ENCODE measurements around the gene PNPO.
A peak's percentile ranks its signal among the peaks of the same experiment; 100 is the strongest.

The PNPO gene

GRCh38 chr17:47895856-47896671 lies 45.3 kb upstream of the PNPO start, which contains the start of gene SP2:
Gene SP2 (plus strand): TSS chr17:47896236. CDS start chr17:47896287, 51 bp downstream.
- Histone ChIP-seq H3K27me3 (ENCODE audit: low read depth, low read length) (no peaks in the 10 kb centered on the region), H3K9ac (ENCODE audit: low read length) (peak within 1 kb of the TSS; percentile 84), H3K4me1 (ENCODE audit: low read length) (peaks cover 32% of the 10 kb centered on the region), H2AFZ (ENCODE audit: low read depth, low read length) (peak within 1 kb of the TSS; percentile 18; the same call in 1 of the 2 replicates), H3K4me3 (ENCODE audit: low read length) (peak within 1 kb of the TSS; percentile 95), H3K79me2 (ENCODE audit: low read length) (peaks cover 17% of the 10 kb centered on the region), H3K27ac (ENCODE audit: low read length) (peak within 1 kb of the TSS; percentile 70), H3K4me2 (ENCODE audit: low read length) (peak within 1 kb of the TSS; percentile 91), H3K36me3 (replicated peaks; ENCODE audit: low read depth, low read length) (peaks cover 6% of the 10 kb centered on the region), H3K9me3 (ENCODE audit: insufficient read depth, low read length) (no peaks in the 10 kb centered on the region), H4K20me1 (ENCODE audit: insufficient read depth, low read length) (no peaks in the 10 kb centered on the region; the same call in 1 of the 2 replicates)
- TF ChIP-seq CTCF (IDR thresholded peaks at IDR 0.05; ENCODE audit: low read depth, low read length) (no peak), EZH2phosphoT487 (IDR thresholded peaks at IDR 0.05; ENCODE audit: low read depth) (no peak)

DNA sequence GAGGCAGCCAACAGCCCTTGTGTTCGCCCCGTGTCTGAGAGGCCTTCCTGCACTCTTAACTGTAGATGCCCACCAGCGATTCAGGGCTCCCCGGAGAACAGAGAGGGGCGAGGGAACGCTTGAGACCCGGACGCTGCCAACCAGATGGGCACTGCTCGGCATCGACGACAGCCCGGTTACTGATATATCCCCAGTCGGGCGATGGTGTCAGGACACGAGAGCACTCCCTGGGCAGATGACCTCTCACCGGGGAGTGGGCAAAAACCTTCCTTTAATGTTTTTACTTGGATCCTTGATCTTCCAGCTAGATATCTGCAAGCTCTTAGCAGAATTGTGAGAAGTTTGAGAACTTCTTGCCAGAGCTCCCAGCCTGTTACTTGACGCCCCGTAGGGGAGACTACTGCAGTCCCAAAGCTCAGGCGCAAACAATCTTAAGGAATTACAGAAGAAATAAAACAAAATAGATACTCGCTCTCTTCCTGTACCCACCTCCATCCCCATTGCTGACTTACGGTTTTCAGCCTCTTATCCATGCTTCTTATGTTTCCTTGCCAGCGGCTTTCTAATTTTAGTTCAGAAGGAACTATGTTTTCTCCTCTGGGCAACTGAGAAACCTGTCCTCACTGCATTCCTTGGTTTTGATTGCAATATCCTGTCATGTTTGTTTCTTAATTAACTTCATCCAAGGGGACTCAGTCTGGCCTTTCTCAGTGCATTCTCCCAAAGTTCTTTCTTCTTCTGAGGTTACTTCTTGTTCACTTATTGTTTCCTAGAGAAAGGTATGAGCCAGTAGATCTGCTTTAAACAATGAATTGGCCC lies 44.5 kb upstream of the PNPO start:
- Histone ChIP-seq H3K9ac (ENCODE audit: low read length) (peak overlapping the region; percentile 84), H3K4me2 (ENCODE audit: low read length) (peak overlapping the region; percentile 91), H3K36me3 (replicated peaks; ENCODE audit: low read depth, low read length) (peaks cover 6% of the 10 kb centered on the region), H2AFZ (ENCODE audit: low read depth, low read length) (no peak overlapping the region), H3K79me2 (ENCODE audit: low read length) (peaks cover 17% of the 10 kb centered on the region), H3K4me3 (ENCODE audit: low read length) (peak overlapping the region; percentile 95), H3K4me1 (ENCODE audit: low read length) (peaks cover 23% of the 10 kb centered on the region), H3K9me3 (ENCODE audit: insufficient read depth, low read length) (no peaks in the 10 kb centered on the region), H3K27me3 (ENCODE audit: low read depth, low read length) (no peaks in the 10 kb centered on the region), H3K27ac (ENCODE audit: low read length) (0 out of 2 replicates have a peak overlapping the region, but pooled peaks have one; percentile 70), H4K20me1 (ENCODE audit: insufficient read depth, low read length) (no peaks in the 10 kb centered on the region; the same call in 1 of the 2 replicates)
- no peak for TF ChIP-seq CTCF (IDR thresholded peaks at IDR 0.05; ENCODE audit: low read depth, low read length)
- TF ChIP-seq EZH2phosphoT487 (IDR thresholded peaks at IDR 0.05; ENCODE audit: low read depth) = no peak

- Histone ChIP-seq H3K4me2 (ENCODE audit: low read length) (peak overlapping the region; percentile 91), H3K27ac (ENCODE audit: low read length) (no peak overlapping the region), H3K9me3 (ENCODE audit: insufficient read depth, low read length) (no peaks in the 10 kb centered on the region), H2AFZ (ENCODE audit: low read depth, low read length) (no peak overlapping the region), H4K20me1 (ENCODE audit: insufficient read depth, low read length) (no peaks in the 10 kb centered on the region; the same call in 1 of the 2 replicates), H3K36me3 (replicated peaks; ENCODE audit: low read depth, low read length) (peaks cover 6% of the 10 kb centered on the region), H3K4me3 (ENCODE audit: low read length) (peak overlapping the region; percentile 95), H3K79me2 (ENCODE audit: low read length) (peaks cover 17% of the 10 kb centered on the region), H3K4me1 (ENCODE audit: low read length) (peaks cover 21% of the 10 kb centered on the region), H3K27me3 (ENCODE audit: low read depth, low read length) (no peaks in the 10 kb centered on the region), H3K9ac (ENCODE audit: low read length) (peak overlapping the region; percentile 84)
- TF ChIP-seq EZH2phosphoT487 (IDR thresholded peaks at IDR 0.05; ENCODE audit: low read depth) (no peak), CTCF (IDR thresholded peaks at IDR 0.05; ENCODE audit: low read depth, low read length) (no peak)
These were observed 43.8 kb upstream of the PNPO start for GRCh38 chr17:47897561-47897960.

- Histone ChIP-seq H3K36me3 (replicated peaks; ENCODE audit: low read depth, low read length) (peaks cover 6% of the 10 kb centered on the region), H3K9me3 (ENCODE audit: insufficient read depth, low read length) (no peaks in the 10 kb centered on the region), H3K9ac (ENCODE audit: low read length) (no peak overlapping the region), H3K27me3 (ENCODE audit: low read depth, low read length) (no peaks in the 10 kb centered on the region), H3K27ac (ENCODE audit: low read length) (no peak overlapping the region), H2AFZ (ENCODE audit: low read depth, low read length) (no peak overlapping the region), H3K79me2 (ENCODE audit: low read length) (peaks cover 17% of the 10 kb centered on the region), H4K20me1 (ENCODE audit: insufficient read depth, low read length) (no peaks in the 10 kb centered on the region; the same call in 1 of the 2 replicates), H3K4me2 (ENCODE audit: low read length) (no peak overlapping the region), H3K4me3 (ENCODE audit: low read length) (no peak overlapping the region), H3K4me1 (ENCODE audit: low read length) (peaks cover 21% of the 10 kb centered on the region)
- TF ChIP-seq CTCF (IDR thresholded peaks at IDR 0.05; ENCODE audit: low read depth, low read length) = no peak
- no peak for TF ChIP-seq EZH2phosphoT487 (IDR thresholded peaks at IDR 0.05; ENCODE audit: low read depth)
These were observed 43.1 kb upstream of the PNPO start for GRCh38 chr17:47898241-47898640.
